Measurements from ENCODE around the gene CSGALNACT2.

CSGALNACT2 gene

GRCh38 chr10:43124094-43124521, 14.1 kb upstream of the CSGALNACT2 start:
- in situ Hi-C loops (cut with HindIII; ENCODE audit: low sequenced_read_pairs): no loop called here

GRCh38 chr10:43124574-43125273, 13.5 kb upstream of the CSGALNACT2 start:
- in situ Hi-C loops (cut with HindIII; ENCODE audit: low sequenced_read_pairs): no loop called here

GRCh38 chr10:43125274-43125845, 12.9 kb upstream of the CSGALNACT2 start:
- in situ Hi-C loops (cut with HindIII; ENCODE audit: low sequenced_read_pairs): no loop called here

- in situ Hi-C loops (cut with HindIII; ENCODE audit: low sequenced_read_pairs): no loop called here
These were observed 12.1 kb upstream of the CSGALNACT2 start for GRCh38 chr10:43125881-43126731.

- in situ Hi-C loops (cut with HindIII; ENCODE audit: low sequenced_read_pairs): no loop called here
These were observed 11.4 kb upstream of the CSGALNACT2 start for GRCh38 chr10:43126759-43127424.

- in situ Hi-C loops (cut with HindIII; ENCODE audit: low sequenced_read_pairs): no loop called here
These were observed 10.8 kb upstream of the CSGALNACT2 start for GRCh38 chr10:43127442-43127841.

DNA sequence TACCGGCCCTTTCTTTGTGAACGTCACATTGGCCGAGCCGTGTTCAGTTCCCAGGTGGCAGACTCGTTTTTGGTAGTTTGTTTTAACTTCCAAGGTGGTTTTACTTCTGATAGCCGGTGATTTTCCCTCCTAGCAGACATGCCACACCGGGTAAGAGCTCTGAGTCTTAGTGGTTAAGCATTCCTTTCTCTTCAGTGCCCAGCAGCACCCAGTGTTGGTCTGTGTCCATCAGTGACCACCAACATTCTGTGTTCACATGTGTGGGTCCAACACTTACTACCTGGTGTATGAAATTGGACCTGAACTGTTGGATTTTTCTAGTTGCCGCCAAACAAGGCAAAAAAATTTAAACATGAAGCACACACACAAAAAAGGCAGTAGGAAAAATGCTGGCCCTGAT, 9.9 kb upstream of the CSGALNACT2 start:
- in situ Hi-C loops (cut with HindIII; ENCODE audit: low sequenced_read_pairs): no loop called here

GRCh38 chr10:43128958-43129706, 9.1 kb upstream of the CSGALNACT2 start:
- in situ Hi-C loops (cut with HindIII; ENCODE audit: low sequenced_read_pairs): no loop called here

- in situ Hi-C loops (cut with HindIII; ENCODE audit: low sequenced_read_pairs): no loop called here
These were observed 7.5 kb upstream of the CSGALNACT2 start for GRCh38 chr10:43130770-43131171.

GRCh38 chr10:43131256-43131655, 7.0 kb upstream of the CSGALNACT2 start:
- in situ Hi-C loops (cut with HindIII; ENCODE audit: low sequenced_read_pairs): no loop called here

DNA sequence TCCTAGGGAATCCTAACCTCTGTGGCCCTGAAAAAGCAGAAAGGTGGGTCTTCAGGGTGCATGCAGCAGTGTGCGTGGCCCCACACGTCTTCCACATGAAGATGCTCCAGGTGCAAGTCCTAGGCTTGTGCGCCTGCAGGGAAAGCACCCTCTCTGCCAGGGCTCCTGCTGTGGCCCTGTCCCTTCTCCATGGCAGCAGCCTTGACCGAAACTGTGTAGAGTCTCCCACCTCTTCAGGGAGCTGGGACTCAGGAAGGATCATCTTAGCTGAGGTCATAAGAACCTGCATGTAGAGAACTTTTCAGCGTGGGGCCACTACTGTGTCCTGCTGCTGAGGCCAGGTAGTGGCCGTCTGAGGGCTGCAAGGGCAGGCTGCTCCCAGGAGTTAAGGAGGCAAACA, 6.3 kb upstream of the CSGALNACT2 start:
- in situ Hi-C loops (cut with HindIII; ENCODE audit: low sequenced_read_pairs): no loop called here

- in situ Hi-C loops (cut with HindIII; ENCODE audit: low sequenced_read_pairs): no loop called here
These were observed 5.1 kb upstream of the CSGALNACT2 start for GRCh38 chr10:43132867-43133787.

- in situ Hi-C loops (cut with HindIII; ENCODE audit: low sequenced_read_pairs): no loop called here
These were observed 3.9 kb upstream of the CSGALNACT2 start for GRCh38 chr10:43134126-43134905.

DNA sequence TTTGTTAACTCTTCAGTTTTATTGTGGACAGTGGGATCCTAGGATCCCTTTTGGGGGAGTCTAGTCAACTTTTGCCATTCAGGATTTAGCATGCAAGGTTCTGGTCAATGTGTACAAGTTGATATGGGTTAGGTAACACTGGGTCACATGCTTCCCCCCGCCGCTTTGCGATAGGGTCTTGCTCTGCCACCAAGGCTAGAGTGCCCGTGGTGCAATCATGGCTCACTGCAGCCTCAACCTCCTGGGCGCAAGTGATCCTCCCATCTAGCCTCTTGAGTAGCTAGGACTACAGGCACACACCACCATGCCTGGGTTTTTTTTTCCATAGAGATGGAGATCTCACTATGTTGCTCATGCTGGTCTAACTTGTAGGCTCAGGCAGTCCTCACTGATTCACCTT, 3.2 kb upstream of the CSGALNACT2 start:
- in situ Hi-C loops (cut with HindIII; ENCODE audit: low sequenced_read_pairs): no loop called here

GRCh38 chr10:43135656-43136055, 2.6 kb upstream of the CSGALNACT2 start:
- in situ Hi-C loops (cut with HindIII; ENCODE audit: low sequenced_read_pairs): no loop called here

GRCh38 chr10:43136432-43136831, 1.8 kb upstream of the CSGALNACT2 start:
- in situ Hi-C loops (cut with HindIII; ENCODE audit: low sequenced_read_pairs): no loop called here

DNA sequence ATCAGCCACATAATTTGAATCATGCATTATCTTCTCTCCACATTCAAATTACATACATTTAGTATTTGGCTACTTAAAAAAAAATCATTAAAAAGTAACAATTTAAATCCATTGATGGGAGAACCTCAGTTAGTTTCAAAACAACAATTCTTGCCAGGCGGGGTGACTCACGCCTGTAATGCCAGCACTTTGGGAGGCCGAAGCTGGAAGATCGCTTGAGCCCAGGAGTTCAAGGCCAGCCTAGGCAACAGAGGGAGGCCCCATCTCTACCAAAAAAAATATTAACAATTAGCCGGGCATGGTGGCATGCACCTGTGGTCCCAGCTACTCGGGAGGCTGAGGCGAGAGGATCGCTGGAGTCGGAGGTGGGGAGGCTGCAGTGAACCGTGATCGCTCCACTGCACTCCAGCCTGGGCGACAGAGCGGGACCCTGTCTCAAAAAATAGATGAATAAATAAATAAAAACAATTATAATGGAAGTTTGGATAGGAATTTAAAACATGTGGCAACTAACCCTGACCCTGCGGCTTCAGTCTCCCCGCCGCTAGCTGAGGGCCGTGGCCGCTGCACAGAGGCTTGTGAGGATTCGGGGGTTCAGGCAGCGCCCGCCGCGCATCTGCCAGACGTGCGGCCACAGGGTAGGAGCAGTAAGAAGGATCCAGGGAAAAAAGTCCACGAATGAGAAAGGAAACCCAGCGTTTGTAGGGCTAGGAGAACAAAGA, 1.1 kb upstream of the CSGALNACT2 start:
- in situ Hi-C loops (cut with HindIII; ENCODE audit: low sequenced_read_pairs): no loop called here

DNA sequence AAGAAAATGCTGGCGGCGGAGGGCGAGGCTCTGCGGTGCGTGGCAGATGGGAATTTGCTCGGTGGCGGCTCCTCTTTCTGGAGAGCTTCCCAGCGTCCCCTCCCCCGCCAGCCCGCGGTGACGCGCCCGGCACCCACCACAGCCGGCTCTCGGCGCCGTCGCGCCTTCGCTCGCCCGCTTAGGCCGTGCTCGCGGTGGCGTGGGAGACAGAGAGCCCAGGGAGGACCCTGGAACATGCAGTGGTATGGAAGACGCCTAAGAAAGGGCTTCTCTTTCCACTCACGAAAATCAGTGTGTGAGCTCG, 576 bp upstream of the CSGALNACT2 start:
- in situ Hi-C loops (cut with HindIII; ENCODE audit: low sequenced_read_pairs): no loop called here
